Measurements from ENCODE around the gene AGTRAP. TPM values are rescaled to one million over a fixed set of nuclear protein-coding genes. Genes with fewer than 3 reads are reported as not detected.

Gene AGTRAP
- total and polyA plus RNA-seq, 4 donors, result 22.2 to 61.2 (median 36.9) TPM

DNA sequence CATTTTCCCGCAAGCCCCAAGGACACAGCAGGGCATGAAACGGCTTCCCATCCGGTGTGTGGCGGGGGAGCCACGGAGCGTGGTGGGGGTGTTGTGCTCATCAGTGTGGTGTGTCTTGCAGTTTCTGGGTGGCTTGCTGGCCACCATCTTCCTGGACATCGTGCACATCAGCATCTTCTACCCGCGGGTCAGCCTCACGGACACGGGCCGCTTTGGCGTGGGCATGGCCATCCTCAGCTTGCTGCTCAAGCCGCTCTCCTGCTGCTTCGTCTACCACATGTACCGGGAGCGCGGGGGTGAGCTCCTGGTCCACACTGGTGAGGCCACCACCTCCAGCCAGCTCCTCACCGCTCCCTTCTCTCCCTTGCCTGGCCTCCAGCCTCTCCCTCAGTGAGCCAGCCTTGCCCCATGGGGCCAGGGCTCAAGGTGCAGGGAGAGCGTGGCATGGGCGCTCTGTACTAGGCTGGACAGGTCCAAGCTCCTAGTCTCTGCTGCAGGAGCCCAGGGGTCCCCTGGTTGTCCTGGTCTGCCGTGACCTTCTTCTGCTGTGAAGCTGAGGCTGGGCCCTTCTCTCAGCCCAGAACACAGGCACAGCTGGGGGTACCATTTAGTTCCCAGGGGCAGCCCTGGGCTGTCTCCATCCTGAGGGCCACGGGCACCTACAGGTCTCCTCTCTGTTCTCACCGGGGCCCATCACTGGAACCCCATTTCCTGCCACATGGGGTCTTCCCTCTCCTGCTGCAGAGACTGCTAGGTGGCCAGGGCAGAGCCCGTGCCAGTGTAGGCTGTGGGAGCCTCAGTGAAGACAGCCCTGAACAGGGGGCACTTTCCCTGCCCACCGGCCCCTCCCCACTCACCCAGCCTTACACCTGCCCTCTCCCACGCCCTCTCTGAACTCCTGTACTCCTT, 12.6 kb downstream of the AGTRAP start:
- intact Hi-C loops (cut with DNase I), result no loop called here
- no peak overlapping the region for H3K4me3 ChIP-seq (ENCODE audit: low read length in 2 of 2)
- H3K36me3 ChIP-seq (ENCODE audit: control insufficient read depth in 1 of 2, insufficient read depth in 2 of 2, low read length in 1 of 2), result peaks cover 0 to 2% of the 10 kb centered on the region in 2 donors
- 94 to 95% methylated on average over 25 to 27 of the region's 27 CpGs for WGBS, 2 donors
- no peaks in the 10 kb centered on the region for H3K4me1 ChIP-seq (ENCODE audit: control insufficient read depth in 1 of 2, insufficient read depth in 2 of 2, low read length in 2 of 2)
- DNase-seq (no peak), ATAC-seq (ENCODE audit: low FRiP score) (no peak)
- no peaks in the 10 kb centered on the region for H3K27me3 ChIP-seq (ENCODE audit: control insufficient read depth in 1 of 2, insufficient read depth in 2 of 2, low read length in 1 of 2)
- no peaks in the 10 kb centered on the region for H3K9me3 ChIP-seq (ENCODE audit: control insufficient read depth, low read length)
- no peak overlapping the region for H3K27ac ChIP-seq (ENCODE audit: low read depth in 1 of 2, low read length in 2 of 2)

DNA sequence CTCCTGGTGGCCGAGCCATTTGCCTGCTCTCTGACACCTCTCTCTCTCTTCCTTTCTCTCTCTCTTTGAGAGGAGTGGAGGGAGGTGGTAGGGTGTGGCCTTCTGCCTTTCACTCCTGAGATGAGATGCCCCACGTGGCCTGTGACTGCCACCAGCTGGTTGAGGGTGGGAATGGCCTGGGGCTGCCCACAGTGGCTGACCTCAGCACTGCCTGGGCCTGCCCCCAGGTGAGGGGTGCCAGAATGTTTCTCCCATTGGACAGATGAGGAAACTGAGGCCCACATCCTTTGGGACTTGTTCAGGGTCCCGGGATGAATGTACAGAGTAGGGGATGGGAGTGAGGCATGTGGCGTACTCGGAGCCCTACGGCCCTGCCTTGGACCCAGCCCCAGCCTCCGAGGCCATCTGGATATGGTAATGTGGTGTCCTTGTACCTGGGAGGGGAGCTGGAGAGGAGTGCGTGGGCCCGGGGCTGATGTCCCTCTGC, 13.3 kb downstream of the AGTRAP start:
- H3K36me3 ChIP-seq (ENCODE audit: control insufficient read depth in 1 of 2, insufficient read depth in 2 of 2, low read length in 1 of 2), result peaks cover 0 to 2% of the 10 kb centered on the region in 2 donors
- no peak overlapping the region for H3K4me3 ChIP-seq (ENCODE audit: low read length in 2 of 2)
- no peak overlapping the region for H3K27ac ChIP-seq (ENCODE audit: low read depth in 1 of 2, low read length in 2 of 2)
- no peaks in the 10 kb centered on the region for H3K4me1 ChIP-seq (ENCODE audit: control insufficient read depth in 1 of 2, insufficient read depth in 2 of 2, low read length in 2 of 2)
- ATAC-seq (ENCODE audit: low FRiP score), result peak; percentile 51
- intact Hi-C loops (cut with DNase I), result no loop called here
- DNase-seq, result no peak
- 83 to 86% methylated on average over 9 of the region's 9 CpGs for WGBS, 2 donors
- no peaks in the 10 kb centered on the region for H3K9me3 ChIP-seq (ENCODE audit: control insufficient read depth, low read length)
- H3K27me3 ChIP-seq (ENCODE audit: control insufficient read depth in 1 of 2, insufficient read depth in 2 of 2, low read length in 1 of 2), result no peaks in the 10 kb centered on the region

DNA sequence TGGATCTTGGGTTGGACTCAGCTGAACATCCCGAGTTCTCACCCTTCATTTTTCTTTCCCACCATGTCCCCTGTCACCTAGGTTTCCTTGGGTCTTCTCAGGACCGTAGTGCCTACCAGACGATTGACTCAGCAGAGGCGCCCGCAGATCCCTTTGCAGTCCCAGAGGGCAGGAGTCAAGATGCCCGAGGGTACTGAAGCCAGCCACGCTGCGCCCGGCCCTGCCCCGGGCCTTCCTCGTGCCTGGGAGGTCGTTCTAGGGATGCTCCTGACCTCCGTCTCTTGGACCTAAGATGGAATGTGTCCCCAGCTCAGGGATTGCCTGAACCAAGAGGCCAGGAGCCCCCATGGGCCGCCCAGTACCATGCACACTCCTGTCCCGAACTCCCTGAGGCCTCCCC, 14.1 kb downstream of the AGTRAP start:
- H3K27me3 ChIP-seq (ENCODE audit: control insufficient read depth in 1 of 2, insufficient read depth in 2 of 2, low read length in 1 of 2), result no peaks in the 10 kb centered on the region
- no peaks in the 10 kb centered on the region for H3K4me1 ChIP-seq (ENCODE audit: control insufficient read depth in 1 of 2, insufficient read depth in 2 of 2, low read length in 2 of 2)
- no peak overlapping the region for H3K4me3 ChIP-seq (ENCODE audit: low read length in 2 of 2)
- no peak for ATAC-seq (ENCODE audit: low FRiP score)
- no peak for DNase-seq
- no peaks in the 10 kb centered on the region for H3K9me3 ChIP-seq (ENCODE audit: control insufficient read depth, low read length)
- 92 to 93% methylated on average over 15 of the region's 15 CpGs for WGBS, 2 donors
- H3K36me3 ChIP-seq (ENCODE audit: control insufficient read depth in 1 of 2, insufficient read depth in 2 of 2, low read length in 1 of 2), result peaks cover 0 to 2% of the 10 kb centered on the region in 2 donors
- H3K27ac ChIP-seq (ENCODE audit: low read depth in 1 of 2, low read length in 2 of 2), result no peak overlapping the region
- intact Hi-C loops (cut with DNase I), result no loop called here

DNA sequence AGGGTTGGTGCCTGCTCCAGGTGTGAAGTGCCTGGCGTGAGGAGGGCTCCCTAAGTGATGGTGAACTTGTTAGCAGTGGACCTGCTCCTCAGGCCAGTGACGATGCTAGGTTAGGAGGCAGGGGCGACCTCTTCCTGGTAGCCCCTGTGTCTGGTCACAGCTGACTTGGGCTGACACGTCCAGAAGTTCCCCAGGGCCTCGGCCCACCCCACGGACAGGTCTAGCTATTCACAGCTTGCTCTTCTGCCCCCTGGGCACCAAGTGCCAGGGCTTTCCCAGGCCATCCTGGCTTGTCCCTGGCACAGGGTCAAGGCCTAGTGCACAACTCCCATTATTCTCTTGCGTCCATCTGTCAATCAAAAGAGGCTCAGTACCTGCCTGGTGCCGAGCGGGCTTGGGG, 15.2 kb downstream of the AGTRAP start:
- WGBS, 2 donors, result 88 to 93% methylated on average over 9 of the region's 9 CpGs
- H3K9me3 ChIP-seq (ENCODE audit: control insufficient read depth, low read length), result no peaks in the 10 kb centered on the region
- H3K4me1 ChIP-seq (ENCODE audit: control insufficient read depth in 1 of 2, insufficient read depth in 2 of 2, low read length in 2 of 2), result no peaks in the 10 kb centered on the region
- intact Hi-C loops (cut with DNase I), result no loop called here
- ATAC-seq (ENCODE audit: low FRiP score) (no peak), DNase-seq (no peak)
- H3K27ac ChIP-seq (ENCODE audit: low read depth in 1 of 2, low read length in 2 of 2), result no peak overlapping the region
- no peaks in the 10 kb centered on the region for H3K27me3 ChIP-seq (ENCODE audit: control insufficient read depth in 1 of 2, insufficient read depth in 2 of 2, low read length in 1 of 2)
- peaks cover 0 to 2% of the 10 kb centered on the region in 2 donors for H3K36me3 ChIP-seq (ENCODE audit: control insufficient read depth in 1 of 2, insufficient read depth in 2 of 2, low read length in 1 of 2)
- no peak overlapping the region for H3K4me3 ChIP-seq (ENCODE audit: low read length in 2 of 2)

DNA sequence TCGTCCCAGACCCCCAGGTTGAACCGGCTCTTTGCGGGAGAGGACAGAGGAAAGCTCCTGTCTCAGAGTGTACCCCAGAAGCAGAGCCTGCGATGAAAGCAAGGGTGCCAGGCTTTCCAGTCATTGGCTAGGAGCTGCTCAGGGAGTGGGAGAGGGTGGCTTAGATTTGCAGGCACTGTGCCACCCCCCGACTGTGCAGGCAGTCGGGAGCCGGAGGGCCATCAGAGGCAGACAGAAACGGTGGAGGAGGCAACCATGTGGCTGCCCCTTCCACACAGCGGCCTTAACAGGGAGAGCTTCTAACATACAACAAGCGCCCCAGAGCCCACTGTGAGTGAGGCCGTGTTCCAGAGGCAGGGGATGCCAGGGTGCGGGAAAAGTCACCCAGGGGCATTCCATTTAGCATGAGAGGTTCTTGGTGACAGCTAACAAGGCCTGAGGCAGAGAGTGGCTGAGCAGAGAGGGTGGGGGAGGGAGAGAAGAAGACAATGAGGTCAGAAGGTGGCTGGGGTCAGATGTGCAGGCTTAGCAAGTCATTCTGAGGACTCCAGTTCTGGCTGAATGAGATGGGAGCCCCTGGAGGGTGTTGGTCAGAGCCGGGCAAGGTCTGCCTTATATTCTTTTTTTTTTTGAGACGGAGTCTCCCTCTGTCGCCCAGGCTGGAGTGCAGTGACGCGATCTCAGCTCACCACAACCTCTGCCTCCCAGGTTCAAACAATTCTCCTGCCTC, 16.6 kb downstream of the AGTRAP start:
- no peak overlapping the region for H3K4me3 ChIP-seq (ENCODE audit: low read length in 2 of 2)
- ATAC-seq (ENCODE audit: low FRiP score) (no peak), DNase-seq (no peak)
- no peaks in the 10 kb centered on the region for H3K27me3 ChIP-seq (ENCODE audit: control insufficient read depth in 1 of 2, insufficient read depth in 2 of 2, low read length in 1 of 2)
- WGBS, 2 donors, result 46 to 56% methylated on average over 17 of the region's 17 CpGs
- no peaks in the 10 kb centered on the region for H3K4me1 ChIP-seq (ENCODE audit: control insufficient read depth in 1 of 2, insufficient read depth in 2 of 2, low read length in 2 of 2)
- H3K36me3 ChIP-seq (ENCODE audit: control insufficient read depth in 1 of 2, insufficient read depth in 2 of 2, low read length in 1 of 2), result peaks cover 0 to 2% of the 10 kb centered on the region in 2 donors
- no peak overlapping the region for H3K27ac ChIP-seq (ENCODE audit: low read depth in 1 of 2, low read length in 2 of 2)
- no peaks in the 10 kb centered on the region for H3K9me3 ChIP-seq (ENCODE audit: control insufficient read depth, low read length)
- intact Hi-C loops (cut with DNase I), result no loop called here

DNA sequence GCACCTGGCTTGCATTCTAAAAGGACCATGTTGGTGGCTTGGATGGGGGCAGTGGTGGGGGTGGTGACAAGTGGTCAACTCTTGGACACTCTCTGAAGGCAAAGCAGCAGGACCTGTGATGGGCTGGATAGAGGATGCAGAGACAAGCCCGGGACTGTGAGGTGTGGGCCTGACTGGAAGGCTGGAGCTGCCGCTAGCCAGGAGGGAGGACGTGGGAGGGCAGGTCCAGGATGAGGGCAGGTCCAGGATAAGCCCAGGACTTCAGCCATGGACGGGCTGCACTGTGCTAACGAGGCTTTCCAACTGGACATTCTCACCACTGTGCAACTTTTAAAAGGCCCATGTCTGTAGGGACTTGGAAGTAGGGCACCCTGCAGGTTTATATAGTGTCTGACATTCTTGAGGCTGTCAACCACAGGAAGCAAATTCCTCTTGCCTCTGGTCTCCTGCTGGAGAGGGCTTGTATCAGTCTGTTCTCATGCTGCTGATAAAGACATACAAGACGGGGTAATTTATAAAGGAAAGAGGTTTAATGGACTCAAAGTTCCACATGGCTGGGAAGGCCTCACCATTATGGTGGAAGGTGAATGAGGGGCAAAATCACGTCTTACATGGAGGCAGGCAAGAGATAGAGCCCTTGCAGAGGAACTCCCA, 17.7 kb downstream of the AGTRAP start:
- no peak overlapping the region for H3K27ac ChIP-seq (ENCODE audit: low read depth in 1 of 2, low read length in 2 of 2)
- no peak overlapping the region for H3K4me3 ChIP-seq (ENCODE audit: low read length in 2 of 2)
- no peaks in the 10 kb centered on the region for H3K9me3 ChIP-seq (ENCODE audit: control insufficient read depth, low read length)
- DNase-seq (no peak), ATAC-seq (ENCODE audit: low FRiP score) (no peak)
- WGBS, 2 donors, result 47 to 52% methylated on average over 7 of the region's 7 CpGs
- intact Hi-C loops (cut with DNase I), result no loop called here
- H3K4me1 ChIP-seq (ENCODE audit: control insufficient read depth in 1 of 2, insufficient read depth in 2 of 2, low read length in 2 of 2), result no peaks in the 10 kb centered on the region
- peaks cover 0 to 2% of the 10 kb centered on the region in 2 donors for H3K36me3 ChIP-seq (ENCODE audit: control insufficient read depth in 1 of 2, insufficient read depth in 2 of 2, low read length in 1 of 2)
- no peaks in the 10 kb centered on the region for H3K27me3 ChIP-seq (ENCODE audit: control insufficient read depth in 1 of 2, insufficient read depth in 2 of 2, low read length in 1 of 2)

DNA sequence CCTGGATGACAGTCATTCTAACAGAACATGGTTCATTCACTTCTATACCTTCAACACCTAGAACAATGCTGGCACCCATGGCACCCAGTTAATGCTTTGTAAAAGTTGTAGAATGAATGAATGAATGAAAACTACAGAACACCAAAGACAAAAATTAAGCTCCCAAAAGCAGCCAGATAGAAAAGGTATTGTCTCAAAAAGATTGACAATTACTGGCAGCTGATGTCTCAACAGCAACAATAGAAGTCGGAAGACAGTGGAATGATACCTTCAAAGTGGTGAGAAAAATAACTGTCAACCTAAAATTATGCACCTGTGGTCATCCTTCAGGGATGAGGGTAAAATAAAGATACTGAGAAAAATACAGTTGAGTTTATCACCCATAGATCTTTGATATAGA, 21.1 kb downstream of the AGTRAP start:
- DNase-seq (no peak), ATAC-seq (ENCODE audit: low FRiP score) (no peak)
- no peak overlapping the region for H3K4me3 ChIP-seq (ENCODE audit: low read length in 2 of 2)
- no peaks in the 10 kb centered on the region for H3K36me3 ChIP-seq (ENCODE audit: control insufficient read depth in 1 of 2, insufficient read depth in 2 of 2, low read length in 1 of 2)
- WGBS, 2 donors, result 93% methylated on average over 1 of the region's 1 CpG
- H3K27me3 ChIP-seq (ENCODE audit: control insufficient read depth in 1 of 2, insufficient read depth in 2 of 2, low read length in 1 of 2), result no peaks in the 10 kb centered on the region
- no peaks in the 10 kb centered on the region for H3K4me1 ChIP-seq (ENCODE audit: control insufficient read depth in 1 of 2, insufficient read depth in 2 of 2, low read length in 2 of 2)
- intact Hi-C loops (cut with DNase I), result no loop called here
- no peaks in the 10 kb centered on the region for H3K9me3 ChIP-seq (ENCODE audit: control insufficient read depth, low read length)
- no peak overlapping the region for H3K27ac ChIP-seq (ENCODE audit: low read depth in 1 of 2, low read length in 2 of 2)

DNA sequence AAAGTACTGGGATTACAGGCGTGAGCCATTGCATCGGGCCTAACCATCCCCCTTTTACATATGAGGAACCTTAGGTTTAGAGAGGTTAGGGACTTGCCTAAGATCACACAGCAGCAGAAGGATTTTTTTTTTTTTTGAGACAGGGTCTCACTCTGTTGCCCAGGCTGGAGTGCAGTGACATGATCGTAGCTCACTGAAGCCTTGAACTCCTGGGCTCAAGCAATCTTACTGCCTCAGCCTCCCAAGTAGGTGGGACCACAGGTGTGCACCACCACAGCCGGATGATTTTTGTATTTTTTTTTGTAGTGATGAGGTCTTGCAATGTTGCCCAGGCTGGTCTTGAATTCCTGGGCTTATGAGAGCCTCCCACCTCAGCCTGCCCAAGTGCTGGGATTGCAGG, 23.9 kb downstream of the AGTRAP start:
- Histone ChIP-seq H3K4me1 (ENCODE audit: control insufficient read depth in 1 of 2, insufficient read depth in 2 of 2, low read length in 2 of 2) (no peaks in the 10 kb centered on the region), H3K27ac (ENCODE audit: low read depth in 1 of 2, low read length in 2 of 2) (no peak overlapping the region), H3K36me3 (ENCODE audit: control insufficient read depth in 1 of 2, insufficient read depth in 2 of 2, low read length in 1 of 2) (no peaks in the 10 kb centered on the region), H3K27me3 (ENCODE audit: control insufficient read depth in 1 of 2, insufficient read depth in 2 of 2, low read length in 1 of 2) (no peaks in the 10 kb centered on the region), H3K4me3 (ENCODE audit: low read length in 2 of 2) (no peak overlapping the region), H3K9me3 (ENCODE audit: control insufficient read depth, low read length) (no peaks in the 10 kb centered on the region)
- intact Hi-C loops (cut with DNase I), result no loop called here
- DNase-seq, result no peak
- ATAC-seq (ENCODE audit: low FRiP score), result no peak
- WGBS, 2 donors, result 83 to 87% methylated on average over 4 of the region's 4 CpGs
